ENCODE data around the gene MICALL1.
A peak's percentile ranks its signal among the peaks of the same experiment; 100 is the strongest.
"Not testable (repeated sequence)": the region's sequence is repeated elsewhere in the genome, so short reads cannot be mapped to it uniquely, and the experiment has no call there.

MICALL1 gene

DNA sequence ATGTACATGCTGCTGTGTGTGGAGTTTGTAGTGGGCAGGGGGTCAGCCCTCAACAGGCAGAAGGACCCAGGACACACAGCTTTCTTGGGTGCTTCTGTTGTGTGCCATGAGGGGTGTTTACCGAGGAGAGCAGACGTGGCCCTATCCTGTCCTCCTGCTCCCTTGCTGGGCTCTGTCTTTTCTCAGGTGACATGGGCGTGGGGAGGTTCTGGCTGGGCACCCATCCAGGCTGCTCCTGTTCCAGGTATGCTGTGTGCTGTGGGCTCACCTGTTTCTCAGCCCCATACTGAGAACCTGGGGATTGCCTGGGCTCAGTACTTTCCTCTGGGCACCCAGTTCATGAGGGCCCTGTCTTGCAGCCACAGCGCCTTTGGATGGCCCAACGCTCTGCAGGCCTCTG is 23.3 kb downstream of the MICALL1 start:
- no peak for DNase-seq

GRCh38 chr22:37930270-37930951 is 24.3 kb downstream of the MICALL1 start:
- no peak for DNase-seq

- no peak for DNase-seq
These were observed 24.9 kb downstream of the MICALL1 start for GRCh38 chr22:37930952-37931440.

- DNase-seq: no peak
These were observed 25.8 kb downstream of the MICALL1 start for GRCh38 chr22:37931893-37932389.

GRCh38 chr22:37932401-37932800 is 26.3 kb downstream of the MICALL1 start:
- no peak for DNase-seq

DNA sequence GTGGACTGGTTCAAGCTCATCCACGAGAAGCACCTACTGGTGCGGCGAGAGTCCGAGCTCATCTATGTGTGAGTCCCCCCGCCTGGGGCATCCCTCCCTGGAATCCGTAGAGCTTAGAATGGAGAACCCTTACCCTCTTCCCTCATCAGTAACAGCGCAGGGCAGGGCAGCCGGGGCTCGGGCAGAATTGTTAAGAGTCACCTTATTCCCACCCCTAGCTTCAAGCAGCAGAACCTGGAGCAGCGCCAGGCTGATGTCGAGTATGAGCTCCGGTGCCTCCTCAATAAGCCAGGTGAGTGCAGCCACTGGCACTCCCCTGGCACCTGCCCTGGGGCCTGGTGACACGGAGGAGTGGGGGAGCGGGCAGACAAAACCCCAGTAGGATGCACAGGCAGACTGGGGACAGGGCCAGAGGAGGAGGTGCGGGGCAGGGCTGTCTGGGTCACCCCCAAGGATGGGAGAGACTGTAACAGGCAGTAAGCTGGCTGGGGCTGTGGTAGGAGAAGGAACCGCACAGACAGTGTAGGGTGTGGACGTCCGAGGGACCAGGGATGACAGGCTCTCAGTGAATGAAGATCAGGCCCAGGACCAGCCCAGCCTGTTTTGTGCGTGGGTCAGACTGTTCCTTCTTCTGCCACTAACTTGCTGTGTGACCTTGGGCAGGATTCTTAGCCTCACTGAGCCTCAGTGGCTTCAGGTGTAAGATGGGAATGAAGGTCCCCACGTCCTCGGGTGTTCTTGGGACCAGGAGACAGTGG is 26.9 kb downstream of the MICALL1 start:
- DNase-seq: no peak

- peak; percentile 79 to 81 for DNase-seq
These were observed 27.7 kb downstream of the MICALL1 start for GRCh38 chr22:37933711-37934376.

- DNase-seq: no peak
These were observed 34.7 kb downstream of the MICALL1 start for GRCh38 chr22:37940698-37941376.

- DNase-seq: no peak
These were observed 36.0 kb downstream of the MICALL1 start for GRCh38 chr22:37942133-37942532.

- DNase-seq: no peak
These were observed 37.2 kb downstream of the MICALL1 start for GRCh38 chr22:37943136-37943824.

- no peak for DNase-seq
These were observed 37.7 kb downstream of the MICALL1 start for GRCh38 chr22:37943825-37944198.

GRCh38 chr22:37944423-37944822 is 38.3 kb downstream of the MICALL1 start:
- not testable (repeated sequence) for DNase-seq

GRCh38 chr22:37947142-37947795 is 41.2 kb downstream of the MICALL1 start:
- DNase-seq: not testable (repeated sequence)

DNA sequence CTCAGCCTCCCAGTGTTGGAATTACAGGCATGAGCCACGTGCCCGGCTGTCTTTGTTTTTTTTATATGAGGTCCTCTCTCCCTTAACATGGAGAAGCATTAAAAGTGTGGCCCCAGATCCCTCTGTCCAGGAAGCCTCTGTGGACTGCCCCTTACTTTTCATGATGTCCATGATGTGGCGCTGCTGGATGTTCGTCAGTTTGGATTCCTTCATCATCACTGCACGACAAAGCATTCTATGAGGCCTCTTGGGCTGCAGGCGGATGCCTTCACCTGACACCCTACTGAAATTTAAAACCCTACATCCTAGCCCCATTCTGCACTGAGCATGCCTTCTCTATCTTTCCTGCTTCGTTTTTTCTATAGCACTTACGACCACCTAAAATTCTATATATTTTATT is 45.2 kb downstream of the MICALL1 start:
- DNase-seq: no peak

- not testable (repeated sequence) for DNase-seq
These were observed 46.5 kb downstream of the MICALL1 start for GRCh38 chr22:37952629-37953028.

GRCh38 chr22:37953062-37953436 is 47.0 kb downstream of the MICALL1 start:
- DNase-seq: no peak

GRCh38 chr22:37953437-37954179 is 47.5 kb downstream of the MICALL1 start, which contains the start of the genes C22orf23 and POLR2F:
Gene C22orf23, minus strand, starts transcription at chr22:37953601. Its CDS starts 452 bp downstream, at chr22:37953149.
Gene POLR2F, plus strand, starts transcription at chr22:37953699. Its CDS starts 89 bp downstream, at chr22:37953788.
- peak; percentile 96 for DNase-seq

GRCh38 chr22:37954686-37955085 is 48.6 kb downstream of the MICALL1 start:
- DNase-seq: no peak

DNA sequence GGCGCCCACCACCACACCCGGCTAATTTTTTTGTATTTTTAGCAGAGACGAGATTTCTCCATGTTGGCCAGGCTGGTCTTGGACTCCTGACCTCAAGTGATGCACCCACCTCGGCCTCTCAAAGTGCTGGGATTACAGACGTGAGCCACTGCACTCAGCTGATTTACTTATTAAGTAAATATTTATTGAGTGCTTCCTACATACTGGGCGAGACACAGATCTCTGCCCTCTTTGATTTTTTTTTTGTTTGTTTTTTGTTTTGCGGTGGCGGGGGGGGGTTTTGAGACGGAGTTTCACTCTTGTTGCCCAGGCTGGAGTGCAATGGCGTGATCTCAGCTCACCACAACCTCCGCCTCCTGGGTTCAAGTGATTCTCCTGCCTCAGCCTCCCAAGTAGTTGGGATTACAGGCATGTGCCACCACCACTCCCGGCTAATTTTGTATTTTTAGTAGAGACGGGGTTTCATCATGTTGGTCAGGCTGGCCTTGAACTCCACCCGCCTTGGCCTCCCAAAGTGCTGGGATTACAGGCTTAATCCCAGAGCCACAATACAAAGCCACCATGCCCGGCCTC is 49.8 kb downstream of the MICALL1 start:
- DNase-seq: not testable (repeated sequence)

- no peak for DNase-seq
These were observed 51.1 kb downstream of the MICALL1 start for GRCh38 chr22:37957232-37957631.
